G401.6 (cell line): ENCODE measurements around the gene CYP24A1.

ENCODE experiments used
- FAIRE-seq: peaks from 2 replicates; lab custom pipeline; 2012; peaks lifted over from hg19 to GRCh38; lab: Jason Lieb, UNC

CYP24A1 gene

GRCh38 chr20:54155736-54156317 is 18.0 kb downstream of the CYP24A1 start:
- FAIRE-seq, result no peak

- FAIRE-seq, result no peak
Observed at GRCh38 chr20:54154439-54154838, 19.3 kb downstream of the CYP24A1 start.

DNA sequence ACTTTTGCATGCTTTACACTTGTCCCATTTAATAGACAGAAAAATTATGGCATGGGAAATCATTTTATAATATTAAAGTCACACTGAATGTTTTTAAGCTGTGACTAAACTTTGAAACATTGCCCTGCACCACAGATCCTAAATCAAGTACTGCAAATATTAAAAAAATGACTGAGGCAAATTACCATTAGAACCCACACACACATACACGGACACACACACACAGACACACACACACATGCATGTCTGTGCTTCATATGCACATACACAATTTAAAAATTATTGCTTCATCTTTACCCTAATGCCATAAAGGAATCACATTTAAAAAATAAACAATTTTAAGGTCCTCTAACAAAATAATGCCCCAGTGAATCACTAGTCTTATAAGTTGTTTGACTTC is 19.9 kb downstream of the CYP24A1 start:
- FAIRE-seq, result no peak

DNA sequence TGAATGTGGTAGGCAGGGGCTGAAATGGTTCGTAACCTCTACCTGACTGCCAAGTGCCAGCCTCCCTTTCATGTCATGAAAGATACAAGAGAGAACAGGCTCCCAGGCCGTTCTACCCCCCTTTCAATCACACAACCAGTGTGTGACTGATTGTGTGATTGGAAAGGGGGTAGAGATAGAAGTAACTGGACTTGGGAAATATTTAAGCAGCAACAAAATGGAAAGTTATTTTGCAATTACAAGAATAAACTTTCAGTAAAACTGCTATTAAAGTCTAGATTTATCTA is 20.8 kb downstream of the CYP24A1 start:
- no peak for FAIRE-seq

GRCh38 chr20:54152227-54153040 is 21.4 kb downstream of the CYP24A1 start:
- FAIRE-seq, result no peak

DNA sequence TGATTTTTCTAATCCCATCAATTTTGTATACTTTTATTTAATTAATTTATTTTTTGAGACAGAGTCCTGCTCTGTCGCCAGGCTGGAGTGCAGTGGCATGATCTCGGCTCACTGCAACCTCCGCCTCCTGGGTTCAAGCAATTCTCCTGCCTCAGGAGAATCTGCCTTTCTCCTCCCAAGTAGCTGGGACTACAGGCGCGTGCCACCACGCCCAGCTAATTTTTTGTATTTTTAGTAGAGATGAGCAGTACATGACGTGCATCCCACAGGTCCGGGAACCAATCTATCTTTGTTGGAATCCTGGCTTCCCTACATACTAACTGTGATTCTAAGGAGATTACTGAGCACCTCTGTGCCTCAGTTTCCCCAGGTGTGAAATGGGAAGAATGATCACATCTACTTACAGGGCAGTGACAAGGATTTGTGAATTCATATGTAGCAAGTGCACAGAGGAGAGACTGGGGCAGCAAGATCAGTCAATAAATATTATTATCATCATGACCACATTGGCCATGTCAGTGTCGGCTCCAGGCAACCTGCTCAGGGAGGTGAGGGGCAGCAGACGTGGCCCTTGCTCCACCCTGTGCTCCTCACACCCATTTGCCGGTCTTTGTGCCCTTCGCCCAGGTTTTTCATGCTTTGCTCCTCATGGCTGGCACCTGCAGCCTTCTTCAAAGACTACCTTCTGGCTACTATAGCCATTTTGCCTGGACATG is 22.1 kb downstream of the CYP24A1 start:
- no peak for FAIRE-seq

DNA sequence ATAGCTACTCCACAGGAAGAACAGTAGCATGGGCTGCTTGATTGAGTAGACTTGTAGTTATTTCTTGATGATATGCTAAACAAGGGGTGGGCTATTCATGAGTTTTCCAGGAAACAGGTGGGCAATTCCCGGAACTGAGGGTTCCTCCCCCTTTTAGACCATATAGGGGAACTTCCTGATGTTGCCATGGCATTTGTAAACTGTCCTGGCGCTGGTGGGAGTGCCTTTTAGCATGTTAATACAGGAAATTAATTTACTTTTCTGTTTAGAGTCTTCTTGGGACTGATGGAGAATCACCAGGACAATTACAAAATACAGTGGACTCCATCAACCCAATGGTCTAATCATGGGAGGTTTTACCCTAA is 22.7 kb downstream of the CYP24A1 start:
- FAIRE-seq, result no peak

DNA sequence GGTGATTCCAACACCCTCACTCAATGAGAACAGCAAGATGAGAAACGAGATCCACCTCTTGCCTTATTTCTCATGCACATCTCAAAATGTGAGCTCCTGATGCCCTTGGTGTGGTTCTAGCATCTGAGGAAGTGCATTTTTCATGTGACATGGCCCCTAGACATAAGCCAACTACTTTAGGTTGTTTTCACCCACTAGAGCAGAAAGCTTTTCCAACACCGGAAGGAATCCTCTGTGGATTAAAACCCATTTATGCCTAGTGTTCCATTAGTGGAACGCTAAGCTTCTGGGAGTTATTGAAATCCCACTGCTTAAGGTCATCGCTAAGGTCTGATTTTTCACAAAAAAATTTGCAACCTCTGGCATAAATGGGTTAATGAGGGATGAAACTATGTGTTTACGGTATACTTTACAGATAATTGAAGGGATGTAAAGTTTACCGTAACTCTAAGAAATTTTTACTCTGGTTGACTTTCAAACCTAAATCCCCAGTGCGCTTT is 24.0 kb downstream of the CYP24A1 start:
- FAIRE-seq, result no peak

- no peak for FAIRE-seq
Observed at GRCh38 chr20:54148947-54149764, 24.6 kb downstream of the CYP24A1 start.

GRCh38 chr20:54146672-54147071 is 27.1 kb downstream of the CYP24A1 start:
- no peak for FAIRE-seq

DNA sequence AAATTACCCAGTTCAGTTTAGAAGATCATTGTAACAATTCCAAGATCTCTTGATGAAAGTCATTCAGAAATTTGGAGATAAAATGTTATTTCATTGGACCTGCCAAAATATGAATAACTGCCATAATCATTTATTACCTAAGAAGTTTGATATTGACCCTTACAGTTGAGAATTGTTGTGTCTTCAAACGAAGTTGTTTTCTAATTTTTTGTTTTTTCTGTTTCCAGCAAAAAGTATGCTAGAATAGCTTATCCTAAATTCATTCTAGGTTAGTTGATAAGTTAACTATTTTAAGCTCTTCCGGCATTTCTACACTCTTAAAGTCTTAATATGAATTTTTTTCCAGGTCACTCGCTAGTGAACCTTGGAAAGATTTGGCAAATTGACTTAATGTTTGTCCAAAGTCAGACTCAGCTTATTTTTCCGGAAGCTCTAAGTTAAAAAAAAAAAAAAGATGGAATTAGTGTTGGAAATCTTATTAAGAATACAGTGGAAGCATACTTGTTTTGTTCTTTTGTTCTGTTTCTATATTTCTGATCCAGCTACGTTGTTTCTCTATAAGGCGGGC is 28.9 kb downstream of the CYP24A1 start:
- no peak for FAIRE-seq

DNA sequence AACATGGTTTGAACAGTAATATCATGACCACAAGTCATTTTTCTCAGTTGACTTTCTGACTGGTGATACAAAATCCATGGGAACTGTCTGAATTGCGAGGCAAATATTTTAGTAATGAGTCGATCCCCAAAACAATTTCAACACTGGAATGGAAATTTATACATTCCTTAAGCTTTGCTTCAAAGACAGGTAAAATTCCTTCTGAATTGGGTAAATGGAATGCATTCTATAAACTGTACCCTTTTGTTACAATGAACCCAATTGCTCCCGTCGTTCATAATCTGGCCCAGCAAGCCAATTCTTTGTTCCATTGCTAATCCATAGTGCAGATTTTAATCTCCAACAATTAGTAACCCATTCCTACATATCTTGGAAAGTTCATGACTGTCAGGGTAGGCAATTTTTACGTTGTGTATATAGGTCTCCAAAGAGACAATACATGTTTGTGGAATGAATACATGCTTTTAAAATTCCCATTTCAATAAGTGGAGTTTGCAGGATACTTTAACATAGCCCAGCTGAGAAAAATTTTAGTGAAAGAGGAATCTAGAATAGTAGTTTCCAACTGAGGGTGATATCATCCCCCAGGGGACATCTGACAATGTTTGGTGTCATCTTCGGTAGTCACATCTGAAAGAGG is 32.7 kb downstream of the CYP24A1 start:
- FAIRE-seq, result no peak

DNA sequence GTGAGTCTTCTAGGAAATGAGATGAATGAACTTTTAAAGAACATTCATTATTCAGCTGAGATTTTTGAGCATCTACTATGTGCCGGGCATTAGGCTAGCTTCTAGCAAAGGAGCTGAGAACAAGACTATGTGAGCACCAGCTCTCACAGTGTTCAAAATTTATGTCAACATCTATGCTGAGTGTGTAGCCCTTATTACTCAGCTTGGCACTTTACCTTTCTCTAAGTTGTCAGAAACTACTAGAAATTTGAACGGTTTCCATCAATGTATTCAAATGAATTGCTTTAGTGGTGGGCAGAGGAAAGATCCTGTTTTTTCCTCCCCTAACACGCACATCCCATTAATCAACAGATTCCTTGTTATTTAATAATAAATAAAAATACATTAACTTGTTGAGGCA is 33.3 kb downstream of the CYP24A1 start:
- no peak for FAIRE-seq

DNA sequence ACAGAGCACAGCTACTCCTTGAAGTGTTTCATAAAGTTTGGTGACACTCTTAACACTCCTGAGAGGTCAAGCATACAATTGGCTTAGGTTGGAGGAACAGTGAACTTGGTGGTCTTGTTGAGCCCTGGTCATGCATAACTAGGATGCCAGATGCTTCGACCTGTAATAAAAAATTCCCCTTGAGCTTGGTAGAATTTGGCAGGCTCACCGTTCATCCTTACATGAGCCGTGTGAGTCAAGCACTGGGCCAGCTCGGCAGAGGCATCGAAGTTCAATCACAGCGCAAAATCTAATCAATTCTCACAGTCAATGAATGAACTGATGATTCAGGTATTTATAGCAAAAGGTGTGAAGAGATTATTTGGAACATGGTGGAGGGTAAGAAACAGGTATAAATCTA is 33.7 kb downstream of the CYP24A1 start:
- no peak for FAIRE-seq

DNA sequence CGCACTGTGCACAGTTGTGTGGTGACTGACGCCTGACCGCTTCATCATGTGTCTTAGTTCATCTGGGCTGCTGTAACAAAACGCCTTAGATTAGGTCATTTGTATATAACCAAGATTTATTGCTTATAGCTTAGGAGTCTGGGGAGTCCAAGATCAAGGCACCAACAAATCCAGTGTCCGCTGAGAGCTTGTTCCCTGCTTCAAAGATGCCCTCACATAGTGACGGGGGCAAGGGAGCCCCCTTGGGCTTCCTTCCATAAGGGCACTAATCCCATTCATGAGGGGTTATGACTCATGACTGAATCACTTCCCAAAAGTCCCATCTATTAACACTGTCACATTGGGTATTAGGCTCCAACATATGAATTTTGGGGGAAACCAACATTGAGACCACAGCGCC is 34.6 kb downstream of the CYP24A1 start:
- FAIRE-seq, result no peak

DNA sequence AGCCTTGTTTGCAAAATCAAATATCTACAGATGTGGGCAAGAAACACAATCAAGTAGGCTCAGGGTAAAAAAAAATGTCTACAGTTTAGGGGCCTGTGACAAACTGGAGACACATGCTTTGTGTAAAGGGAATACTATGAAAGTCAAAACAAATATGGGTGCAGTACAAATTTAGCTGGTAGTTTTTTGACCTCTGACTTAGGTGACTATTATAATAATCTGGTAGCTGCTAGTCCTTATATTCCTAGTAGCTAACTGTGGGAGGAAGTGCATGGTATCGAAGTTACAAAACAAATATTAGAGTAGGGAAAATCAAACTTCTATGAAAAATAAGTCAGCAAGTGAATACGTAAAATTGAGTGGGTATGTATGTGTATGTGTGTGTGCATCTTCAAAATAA is 35.4 kb downstream of the CYP24A1 start:
- FAIRE-seq, result no peak

- FAIRE-seq, result no peak
Observed at GRCh38 chr20:54137115-54137514, 36.7 kb downstream of the CYP24A1 start.

- no peak for FAIRE-seq
Observed at GRCh38 chr20:54134445-54135220, 39.2 kb downstream of the CYP24A1 start.

DNA sequence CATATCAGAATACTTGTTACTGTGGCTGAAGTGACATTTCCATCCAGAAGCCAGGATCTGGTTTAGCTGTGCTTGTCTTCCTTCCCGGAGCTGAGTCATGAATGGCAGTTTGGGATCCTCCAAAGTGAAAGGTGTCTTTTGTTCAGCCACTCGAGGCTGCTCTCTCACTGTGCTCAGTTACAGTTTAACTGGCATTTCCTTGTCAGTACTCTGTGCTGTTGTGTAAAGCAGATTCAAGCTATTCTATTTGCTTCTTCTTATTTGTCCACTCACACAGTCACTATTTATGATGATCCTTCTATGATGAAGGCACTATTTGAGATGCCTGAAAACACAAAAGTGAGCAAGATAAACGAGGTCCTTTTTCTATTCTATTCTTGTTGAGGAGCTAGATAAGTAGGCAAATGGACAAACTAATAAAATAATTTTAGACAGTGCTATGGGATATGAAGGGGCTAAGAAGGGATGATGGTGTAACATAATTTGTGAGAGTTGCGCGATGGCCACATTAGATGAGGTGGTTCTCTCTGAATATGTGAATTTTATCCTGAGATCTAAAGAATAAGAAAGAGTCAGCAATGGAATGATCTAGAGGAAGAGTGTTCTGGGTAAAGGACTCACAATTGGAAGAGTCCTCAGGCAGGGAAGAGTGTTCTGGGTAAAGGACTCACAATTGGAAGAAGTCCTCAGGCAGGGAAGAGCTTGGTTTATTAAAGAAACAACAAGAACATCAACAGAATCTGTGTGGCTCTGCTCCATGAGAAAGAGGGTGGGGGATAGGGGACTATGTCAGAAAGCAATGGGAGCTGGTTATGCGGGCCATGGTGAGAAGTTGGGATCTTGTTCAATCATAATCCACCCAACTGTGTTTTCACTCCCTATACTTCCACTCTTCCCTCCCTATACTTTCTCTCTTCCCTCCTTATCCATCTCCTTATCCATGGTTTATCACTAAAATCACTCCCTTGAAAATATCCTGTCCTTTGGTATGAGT is 40.1 kb downstream of the CYP24A1 start:
- FAIRE-seq, result no peak
